Subcutaneous adipose tissue (tissue), 4 donors: ENCODE data around the gene CUTA. TPM values are rescaled to one million over a fixed set of nuclear protein-coding genes. Genes with fewer than 3 reads are reported as not detected.

Experiments used
- total RNA-seq, 4 donors: library from RNA; depleted of rRNA; stranded (reverse); fragments of >200 nt; gene quantifications; one replicate each; pipeline ENCODE4 v1.1.0, GENCODE V29; 2016
- TF ChIP-seq, protein P1 (sequence below): fragments of 450-650 bp; IDR thresholded peaks from one replicate; pipeline ENCODE4 v1.5.1; 2016; ENCODE audit warnings: low read depth, mild to moderate bottlenecking, control low read depth, antibody characterized with exemption, moderate library complexity

The CUTA gene
- total RNA-seq, 4 donors from 2014 or later = 66.7 to 92.6 (median 79.6) TPM

DNA sequence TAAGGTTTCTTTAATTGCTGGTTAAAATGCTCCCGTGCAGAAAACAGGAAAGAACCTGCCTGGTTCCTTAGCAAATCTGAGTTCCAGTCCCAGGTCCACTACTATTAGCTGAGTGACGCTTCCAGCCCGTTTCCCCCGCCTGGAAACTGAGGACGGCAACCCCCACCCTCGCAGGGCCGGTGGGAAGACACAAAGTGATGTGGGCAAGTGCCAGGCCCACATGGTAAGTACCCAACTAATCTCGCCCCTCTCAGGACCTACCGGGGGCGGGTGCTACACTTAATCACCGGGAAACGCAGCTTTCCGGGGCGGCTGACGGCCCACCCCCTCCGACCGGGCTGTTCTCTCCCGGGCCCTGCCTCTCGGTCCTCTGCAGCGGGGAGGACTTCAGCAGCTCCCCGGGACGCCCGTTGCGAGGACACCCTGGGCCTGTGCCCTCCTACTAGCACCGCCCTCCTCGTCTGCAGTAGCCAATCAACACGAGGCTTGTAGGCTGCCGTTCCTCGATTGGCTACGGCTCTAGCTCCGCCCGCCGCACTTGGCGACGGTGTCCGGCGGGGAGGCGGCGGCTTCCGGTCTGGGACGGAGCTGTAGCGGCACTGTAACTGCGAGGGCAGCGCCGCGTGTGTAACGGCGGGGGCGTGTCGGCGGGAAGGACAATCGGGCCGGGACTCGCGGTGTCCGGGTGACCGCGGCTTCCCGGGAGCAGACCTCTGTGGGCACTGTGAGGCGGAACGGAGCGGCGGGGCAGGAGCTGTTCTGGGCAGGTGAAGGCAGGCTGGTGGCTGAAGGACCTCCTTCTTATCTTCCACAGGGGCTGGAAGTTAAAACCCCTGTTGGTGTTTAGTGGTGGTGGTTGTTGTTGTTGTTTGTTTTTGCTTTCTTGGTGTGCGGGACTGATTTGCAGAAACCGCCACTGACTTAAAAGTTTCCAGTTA is 36.4 kb upstream of the CUTA start, which contains the start of gene ZBTB9:
Gene ZBTB9 (plus strand): TSS at position 568 of the 938 bp plus-strand sequence. CDS start 525 bp downstream, outside the sequence.
- TF ChIP-seq, protein P1, sequence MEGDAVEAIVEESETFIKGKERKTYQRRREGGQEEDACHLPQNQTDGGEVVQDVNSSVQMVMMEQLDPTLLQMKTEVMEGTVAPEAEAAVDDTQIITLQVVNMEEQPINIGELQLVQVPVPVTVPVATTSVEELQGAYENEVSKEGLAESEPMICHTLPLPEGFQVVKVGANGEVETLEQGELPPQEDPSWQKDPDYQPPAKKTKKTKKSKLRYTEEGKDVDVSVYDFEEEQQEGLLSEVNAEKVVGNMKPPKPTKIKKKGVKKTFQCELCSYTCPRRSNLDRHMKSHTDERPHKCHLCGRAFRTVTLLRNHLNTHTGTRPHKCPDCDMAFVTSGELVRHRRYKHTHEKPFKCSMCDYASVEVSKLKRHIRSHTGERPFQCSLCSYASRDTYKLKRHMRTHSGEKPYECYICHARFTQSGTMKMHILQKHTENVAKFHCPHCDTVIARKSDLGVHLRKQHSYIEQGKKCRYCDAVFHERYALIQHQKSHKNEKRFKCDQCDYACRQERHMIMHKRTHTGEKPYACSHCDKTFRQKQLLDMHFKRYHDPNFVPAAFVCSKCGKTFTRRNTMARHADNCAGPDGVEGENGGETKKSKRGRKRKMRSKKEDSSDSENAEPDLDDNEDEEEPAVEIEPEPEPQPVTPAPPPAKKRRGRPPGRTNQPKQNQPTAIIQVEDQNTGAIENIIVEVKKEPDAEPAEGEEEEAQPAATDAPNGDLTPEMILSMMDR = no peak

DNA sequence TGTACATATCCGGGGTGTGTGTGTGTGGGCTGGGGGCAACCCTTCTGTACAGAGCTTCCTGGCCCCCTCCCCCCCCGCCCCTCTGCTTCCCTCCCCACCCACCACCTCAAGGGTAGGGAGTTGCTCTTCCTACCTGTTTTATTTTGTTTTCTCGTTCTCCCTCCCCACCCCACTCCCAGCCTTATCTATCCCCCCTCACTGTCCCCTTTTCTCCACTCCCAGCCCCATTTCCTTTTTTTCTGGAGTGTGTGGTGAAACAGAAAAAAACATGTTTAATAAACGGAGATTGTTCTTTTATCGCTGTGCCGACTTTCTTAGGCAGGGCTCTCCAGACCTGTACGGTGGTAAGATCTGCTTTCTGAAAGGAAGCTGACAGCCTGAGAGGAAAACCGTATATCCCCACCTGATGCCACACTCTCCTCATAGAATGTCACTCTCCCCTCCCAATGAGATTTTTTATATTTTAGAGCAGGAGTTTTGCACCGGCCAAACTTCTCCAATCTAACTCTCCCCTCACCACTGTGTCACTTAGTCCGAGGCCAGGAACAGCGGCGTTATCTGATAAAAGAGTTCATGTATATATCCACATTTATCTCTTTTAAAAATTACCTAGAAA is 35.6 kb upstream of the CUTA start:
- TF ChIP-seq, protein P1 = no peak

DNA sequence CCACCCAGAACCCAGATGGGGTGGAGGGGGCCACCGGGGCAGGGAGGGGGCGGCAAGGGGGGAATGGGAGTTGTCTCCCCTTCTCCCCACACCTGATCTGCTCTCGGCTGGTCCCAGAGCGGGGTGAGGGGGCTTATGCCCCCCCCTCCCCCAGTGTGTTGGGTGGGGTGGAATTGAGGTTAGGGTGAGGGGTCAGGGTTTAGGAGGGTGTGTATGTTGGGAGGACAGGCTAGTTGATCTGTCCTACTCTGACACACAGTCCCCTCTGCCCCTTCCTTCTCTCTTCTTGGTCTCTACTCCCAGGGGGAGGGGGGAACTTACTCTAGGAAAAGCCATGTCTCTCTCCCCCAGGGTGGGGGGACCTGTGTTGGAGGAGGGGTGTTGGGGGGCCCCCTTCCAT is 34.6 kb upstream of the CUTA start:
- TF ChIP-seq, protein P1 = no peak

DNA sequence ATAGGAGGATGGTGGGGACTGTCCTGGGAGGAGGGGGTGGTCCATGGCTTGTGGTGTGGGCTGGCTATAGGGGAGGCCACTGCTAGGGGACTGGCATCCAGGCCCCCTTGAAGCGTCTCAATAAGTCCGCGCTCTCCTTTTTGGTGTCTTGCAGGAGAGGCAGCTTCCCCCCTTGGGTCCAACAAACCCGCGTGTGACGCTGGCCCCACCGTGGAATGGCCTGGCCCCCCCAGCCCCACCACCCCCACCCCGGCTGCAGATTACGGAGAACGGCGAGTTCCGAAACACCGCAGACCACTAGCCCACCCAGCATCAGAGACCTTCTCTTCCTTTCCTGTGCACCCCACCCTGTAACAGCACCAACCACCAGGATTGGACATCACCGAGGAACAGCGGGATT is 33.7 kb upstream of the CUTA start:
- TF ChIP-seq, protein P1 = no peak

DNA sequence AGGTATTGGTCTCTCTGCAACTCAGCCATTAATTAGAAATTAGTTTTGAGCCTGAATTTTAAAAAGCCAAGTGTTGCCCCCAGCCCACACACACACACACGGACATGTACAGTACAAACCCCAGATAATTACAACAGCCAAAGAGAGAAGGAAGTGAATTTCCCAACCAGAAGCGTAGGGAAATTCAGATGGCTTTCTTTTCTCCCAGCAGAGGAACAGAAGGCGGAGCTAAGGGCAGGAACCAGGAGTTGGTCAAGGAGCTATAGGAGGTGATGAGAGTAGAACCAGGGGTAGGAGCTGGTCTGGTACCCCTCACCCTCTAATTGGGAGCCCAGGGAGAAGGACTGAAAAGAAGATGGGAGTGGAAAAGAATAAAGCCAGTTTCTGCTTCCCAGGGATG is 32.5 kb upstream of the CUTA start:
- TF ChIP-seq, protein P1 = no peak

DNA sequence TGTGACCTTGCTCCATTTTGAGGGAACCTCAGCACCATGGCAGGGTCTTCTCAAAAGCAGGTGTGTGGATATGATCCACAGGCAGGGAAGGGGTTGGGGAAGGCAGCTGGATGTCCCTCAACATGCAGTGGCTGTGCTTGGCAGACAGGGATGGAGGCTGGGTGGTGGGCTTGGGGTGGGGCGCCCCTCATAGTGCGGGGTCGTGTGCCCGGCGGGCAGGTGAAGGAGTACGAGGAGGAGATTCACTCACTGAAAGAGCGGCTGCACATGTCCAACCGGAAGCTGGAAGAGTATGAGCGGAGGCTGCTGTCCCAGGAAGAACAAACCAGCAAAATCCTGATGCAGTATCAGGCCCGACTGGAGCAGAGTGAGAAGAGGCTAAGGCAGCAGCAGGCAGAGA is 28.4 kb upstream of the CUTA start:
- TF ChIP-seq, protein P1 = no peak

DNA sequence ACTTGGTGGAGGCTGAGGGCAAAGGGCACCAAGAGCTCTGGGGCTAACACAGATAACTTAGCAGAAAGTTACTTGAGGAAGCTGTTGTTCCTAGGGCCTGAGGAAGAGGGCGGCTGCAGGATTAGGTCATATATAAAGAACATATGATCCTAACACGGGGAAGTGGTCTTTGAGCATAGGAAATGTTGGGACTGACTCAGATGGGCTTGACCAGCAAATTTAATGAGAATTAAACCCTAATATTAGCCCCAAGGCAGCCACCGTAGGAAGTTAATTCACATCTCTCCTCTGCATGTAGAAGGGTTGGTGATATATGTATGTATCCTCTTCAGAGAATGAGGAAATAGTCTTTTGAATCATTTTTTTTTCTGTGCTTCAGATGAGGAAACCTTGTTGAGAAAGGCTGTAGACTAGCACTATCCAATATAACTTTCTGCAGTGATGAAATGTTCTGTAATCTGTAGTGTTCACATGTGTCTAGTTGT is 27.3 kb upstream of the CUTA start:
- TF ChIP-seq, protein P1 = no peak
